ENCODE results near the gene PPARD.
"Not testable (repeated sequence)": the region's sequence is repeated elsewhere in the genome, so short reads cannot be mapped to it uniquely, and the experiment has no call there.

DNA sequence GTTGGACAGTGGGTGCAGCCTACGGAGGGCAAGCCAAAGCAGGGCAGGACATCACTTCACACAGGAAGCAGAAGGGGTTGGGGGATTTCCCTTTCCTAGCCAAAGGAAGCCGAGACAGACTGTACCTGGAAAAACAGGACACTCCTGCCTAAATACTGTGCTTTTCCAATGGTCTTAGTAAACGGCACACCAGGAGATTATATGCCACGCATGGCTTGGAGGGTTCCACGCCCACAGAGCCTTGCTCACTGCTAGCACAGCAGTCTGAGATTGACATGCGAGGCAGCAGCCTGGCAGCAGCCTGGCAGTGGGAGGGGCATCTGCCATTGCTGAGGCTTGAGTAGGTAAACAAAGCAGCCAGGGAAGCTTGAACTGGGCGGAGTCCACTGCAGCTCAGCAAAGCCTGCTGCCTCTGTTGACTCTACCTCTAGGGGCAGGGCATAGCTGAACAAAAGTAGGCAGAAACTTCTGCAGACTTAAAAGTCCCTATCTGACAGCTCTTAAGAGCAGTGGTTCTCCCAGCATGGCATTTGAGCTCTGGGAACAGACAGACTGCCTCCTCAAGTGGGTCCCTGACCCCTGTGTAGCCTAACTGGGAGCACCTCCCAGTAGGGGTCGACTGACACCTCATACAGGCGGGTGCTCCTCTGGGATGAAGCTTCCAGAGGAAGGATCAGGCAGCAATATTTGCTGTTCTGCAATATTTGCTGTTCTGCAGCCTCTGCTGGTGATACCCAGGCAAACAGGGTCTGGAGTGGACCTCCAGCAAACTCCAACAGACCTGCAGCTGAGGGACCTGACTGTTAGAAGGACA, 10.1 kb upstream of the PPARD start:
- TF ChIP-seq SPI1 (IDR thresholded peaks at IDR 0.05; ENCODE audit: low read depth, low read length); POLR2AphosphoS5 (IDR thresholded peaks at IDR 0.05; ENCODE audit: low read depth, low read length); POLR2A (IDR thresholded peaks at IDR 0.05; ENCODE audit: low read depth, low read length); TAF1 (IDR thresholded peaks at IDR 0.05; ENCODE audit: low read depth, low read length); PAX5 (IDR thresholded peaks at IDR 0.05; ENCODE audit: insufficient read depth, low read length, severe bottlenecking); POU2F2 (IDR thresholded peaks at IDR 0.05; ENCODE audit: low read depth, low read length): not testable (repeated sequence)
